Measurements from ENCODE around the gene TBX10.
A peak's percentile ranks its signal among the peaks of the same experiment; 100 is the strongest.

TBX10 gene

GRCh38 chr11:67632175-67632981 is 7.2 kb downstream of the TBX10 start:
- Histone ChIP-seq H3K36me3 (no peaks in the 10 kb centered on the region), H3K9me3 (no peaks in the 10 kb centered on the region; the same call in 1 of the 2 replicates), H3K4me3 (ENCODE audit: low read depth, low read length) (no peak overlapping the region), H3K4me1 (no peaks in the 10 kb centered on the region), H3K27me3 (no peaks in the 10 kb centered on the region)
- TF ChIP-seq CTCF (IDR thresholded peaks at IDR 0.05; ENCODE audit: low read depth, low read length) = no peak
- DNase-seq = no peak

- Histone ChIP-seq H3K4me3 (ENCODE audit: low read depth, low read length) (no peak overlapping the region), H3K9me3 (no peaks in the 10 kb centered on the region; the same call in 1 of the 2 replicates), H3K27me3 (no peaks in the 10 kb centered on the region), H3K4me1 (no peaks in the 10 kb centered on the region), H3K36me3 (no peaks in the 10 kb centered on the region)
- DNase-seq = no peak
- no peak for TF ChIP-seq CTCF (IDR thresholded peaks at IDR 0.05; ENCODE audit: low read depth, low read length)
These were observed 7.7 kb downstream of the TBX10 start for GRCh38 chr11:67631853-67632174.

- Histone ChIP-seq H3K4me1 (no peaks in the 10 kb centered on the region), H3K27me3 (no peaks in the 10 kb centered on the region), H3K4me3 (ENCODE audit: low read depth, low read length) (no peak overlapping the region), H3K36me3 (no peaks in the 10 kb centered on the region), H3K9me3 (no peaks in the 10 kb centered on the region)
- DNase-seq = no peak
- TF ChIP-seq CTCF (IDR thresholded peaks at IDR 0.05; ENCODE audit: low read depth, low read length) = no peak
These were observed 8.2 kb downstream of the TBX10 start for GRCh38 chr11:67631411-67631810.

GRCh38 chr11:67630943-67631331 is 8.6 kb downstream of the TBX10 start:
- H3K4me3 ChIP-seq (ENCODE audit: low read depth, low read length) = peak overlapping the region; percentile 70
- no peaks in the 10 kb centered on the region for H3K4me1 ChIP-seq
- no peak for TF ChIP-seq CTCF (IDR thresholded peaks at IDR 0.05; ENCODE audit: low read depth, low read length)
- H3K9me3 ChIP-seq = no peaks in the 10 kb centered on the region
- no peaks in the 10 kb centered on the region for H3K27me3 ChIP-seq
- no peak for DNase-seq
- no peaks in the 10 kb centered on the region for H3K36me3 ChIP-seq

- Histone ChIP-seq H3K4me3 (ENCODE audit: low read depth, low read length) (peak overlapping the region; percentile 70), H3K4me1 (no peaks in the 10 kb centered on the region), H3K9me3 (no peaks in the 10 kb centered on the region), H3K27me3 (no peaks in the 10 kb centered on the region), H3K36me3 (no peaks in the 10 kb centered on the region)
- TF ChIP-seq CTCF (IDR thresholded peaks at IDR 0.05; ENCODE audit: low read depth, low read length) = peak; percentile 59
- DNase-seq = peak; percentile 100
These were observed 9.2 kb downstream of the TBX10 start for GRCh38 chr11:67630228-67630942.

Measured in BE2C (cell line).